Neuronal stem cell (in vitro differentiated cells): ENCODE results near the gene RBM5.
A peak's percentile ranks its signal among the peaks of the same experiment; 100 is the strongest.
"Not testable (repeated sequence)": the region's sequence is repeated elsewhere in the genome, so short reads cannot be mapped to it uniquely, and the experiment has no call there.

ENCODE experiments used
- DNase-seq: peaks from one replicate; pipeline ENCODE4 v3.0.0-alpha.2; 2013; ENCODE audit warnings: low spot score
- H2AFZ ChIP-seq: one replicate; pipeline ENCODE4 v1.6.1; 2013; ENCODE audit warnings: mild to moderate bottlenecking, low read length, inconsistent platforms
- H2AK5ac ChIP-seq: 2 replicates; pipeline ENCODE4 v1.6.1; 2013; ENCODE audit warnings: low read depth, mild to moderate bottlenecking, inconsistent platforms, low read length, moderate library complexity, mixed read lengths
- H2BK120ac ChIP-seq: 2 replicates; pipeline ENCODE4 v1.6.1; 2013; ENCODE audit warnings: low read depth, mild to moderate bottlenecking, inconsistent platforms, low read length, moderate library complexity, mixed read lengths
- H2BK12ac ChIP-seq: one replicate; pipeline ENCODE4 v1.6.1; 2013; ENCODE audit warnings: low read length, inconsistent platforms
- H2BK15ac ChIP-seq: 2 replicates; pipeline ENCODE4 v1.6.1; 2013; ENCODE audit warnings: mild to moderate bottlenecking, low read length, inconsistent platforms, mixed read lengths
- H2BK5ac ChIP-seq: one replicate; pipeline ENCODE4 v1.6.1; 2013; ENCODE audit warnings: inconsistent platforms, mild to moderate bottlenecking, low read length, moderate library complexity
- H3K14ac ChIP-seq: one replicate; pipeline ENCODE4 v1.6.1; 2013; ENCODE audit warnings: low read length, inconsistent platforms
- H3K18ac ChIP-seq: 2 replicates; pipeline ENCODE4 v1.6.1; 2013; ENCODE audit warnings: low read length, inconsistent platforms
- H3K23ac ChIP-seq: 2 replicates; pipeline ENCODE4 v1.6.1; 2013; ENCODE audit warnings: low read depth, mild to moderate bottlenecking, mixed read lengths, low read length, inconsistent platforms; ENCODE audit not compliant: poor library complexity
- H3K27ac ChIP-seq: replicated peaks from 3 replicates; pipeline ENCODE4 v1.5.1; 2013; ENCODE audit warnings: low read length, inconsistent platforms
- H3K27me3 ChIP-seq, 3 experiments: 2 replicates each; pipeline ENCODE4 v1.6.1; 2013; ENCODE audit warnings: low read length in 3 of 3, mild to moderate bottlenecking in 2 of 3, inconsistent platforms in 1 of 3, low read depth in 1 of 3, mixed read lengths in 1 of 3, moderate library complexity in 1 of 3; ENCODE audit not compliant: control insufficient read depth in 3 of 3, insufficient read depth in 3 of 3
- H3K36me3 ChIP-seq, 2 donors: replicated peaks in 1 of 2; 2 replicates each; pipeline ENCODE4 v1.6.1; 2013; ENCODE audit warnings: low read length in 2 of 2; ENCODE audit not compliant: control insufficient read depth in 2 of 2, insufficient read depth in 2 of 2
- H3K4ac ChIP-seq: 2 replicates; pipeline ENCODE4 v1.6.1; 2013; ENCODE audit warnings: inconsistent platforms, mild to moderate bottlenecking, low read length, moderate library complexity
- H3K4me1 ChIP-seq, 2 donors: 1 replicate in 1 of 2; 2 replicates in 1 of 2; pipeline ENCODE4 v1.6.1; 2013; ENCODE audit warnings: low read length in 2 of 2, low read depth in 1 of 2; ENCODE audit not compliant: control insufficient read depth in 2 of 2, insufficient read depth in 1 of 2
- H3K4me2 ChIP-seq: one replicate; pipeline ENCODE4 v1.6.1; 2013; ENCODE audit warnings: mild to moderate bottlenecking, low read length, inconsistent platforms; ENCODE audit not compliant: insufficient read depth, poor library complexity, severe bottlenecking
- H3K4me3 ChIP-seq, 2 donors: 2 replicates each; pipeline ENCODE4 v1.5.1; 2013; ENCODE audit warnings: low read length in 2 of 2, mild to moderate bottlenecking in 2 of 2, inconsistent platforms in 1 of 2, moderate library complexity in 1 of 2
- H3K79me1 ChIP-seq: one replicate; pipeline ENCODE4 v1.6.1; 2013; ENCODE audit warnings: low read depth, mild to moderate bottlenecking, inconsistent platforms, low read length, moderate library complexity
- H3K9ac ChIP-seq: one replicate; pipeline ENCODE4 v1.6.1; 2013; ENCODE audit warnings: mild to moderate bottlenecking, low read depth, low read length, inconsistent platforms; ENCODE audit not compliant: poor library complexity
- H3K9me3 ChIP-seq, 2 donors: replicated peaks in 1 of 2; 2 replicates each; pipeline versions ENCODE3 to v1.6.1; 2013; ENCODE audit warnings: low read length in 2 of 2, mild to moderate bottlenecking in 2 of 2, inconsistent platforms in 1 of 2, low read depth in 1 of 2, mixed read lengths in 1 of 2, moderate library complexity in 1 of 2; ENCODE audit not compliant: control insufficient read depth in 2 of 2, insufficient read depth in 1 of 2
- H4K8ac ChIP-seq: one replicate; pipeline ENCODE4 v1.6.1; 2013; ENCODE audit warnings: low read depth, mild to moderate bottlenecking, inconsistent platforms, low read length, moderate library complexity
- H4K91ac ChIP-seq: one replicate; pipeline ENCODE4 v1.6.1; 2013; ENCODE audit warnings: low read length, low read depth, mild to moderate bottlenecking, inconsistent platforms; ENCODE audit not compliant: poor library complexity
- WGBS, 2 donors: extraction: QIAGEN DNeasy Blood & Tissue Kit; methylation state at CpG; one replicate each; pipeline ENCODE4 v1.1.7; 2013; ENCODE audit warnings: missing lambda C conversion rate in 2 of 2, mixed read lengths in 1 of 2; ENCODE audit not compliant: insufficient read length in 2 of 2, insufficient replicate concordance in 1 of 2; ENCODE audit errors: extremely low coverage in 2 of 2; 5-methylcytosine and 5-hydroxymethylcytosine counted together

RBM5 gene

DNA sequence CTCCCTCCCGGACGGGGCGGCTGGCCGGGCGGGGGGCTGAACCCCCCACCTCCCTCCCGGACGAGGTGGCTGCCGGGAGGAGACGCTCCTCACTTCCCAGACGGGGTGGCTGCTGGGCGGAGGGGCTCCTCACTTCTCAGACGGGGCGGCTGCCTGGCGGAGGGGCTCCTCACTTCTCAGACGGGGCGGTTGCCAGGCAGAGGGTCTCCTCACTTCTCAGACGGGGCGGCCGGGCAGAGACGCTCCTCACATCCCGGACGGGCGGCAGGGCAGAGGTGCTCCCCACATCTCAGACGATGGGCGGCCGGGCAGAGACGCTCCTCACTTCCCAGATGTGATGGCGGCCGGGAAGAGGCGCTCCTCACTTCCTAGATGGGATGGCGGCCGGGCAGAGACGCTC, 3.8 kb upstream of the RBM5 start:
- not testable (repeated sequence) for H3K27me3 ChIP-seq, H2BK12ac ChIP-seq, H3K27ac ChIP-seq, H3K4me1 ChIP-seq, H3K14ac ChIP-seq, H2AFZ ChIP-seq, H3K4me3 ChIP-seq, H3K4me2 ChIP-seq, H2BK15ac ChIP-seq, H3K79me1 ChIP-seq, H3K4ac ChIP-seq, H3K18ac ChIP-seq, H2BK120ac ChIP-seq, DNase-seq, H3K23ac ChIP-seq, H4K91ac ChIP-seq, H3K36me3 ChIP-seq, H3K9me3 ChIP-seq, H4K8ac ChIP-seq, H2BK5ac ChIP-seq, H2AK5ac ChIP-seq, H3K9ac ChIP-seq
- no CpG with 5 or more reads among the region's 33 CpGs for WGBS, 2 donors

DNA sequence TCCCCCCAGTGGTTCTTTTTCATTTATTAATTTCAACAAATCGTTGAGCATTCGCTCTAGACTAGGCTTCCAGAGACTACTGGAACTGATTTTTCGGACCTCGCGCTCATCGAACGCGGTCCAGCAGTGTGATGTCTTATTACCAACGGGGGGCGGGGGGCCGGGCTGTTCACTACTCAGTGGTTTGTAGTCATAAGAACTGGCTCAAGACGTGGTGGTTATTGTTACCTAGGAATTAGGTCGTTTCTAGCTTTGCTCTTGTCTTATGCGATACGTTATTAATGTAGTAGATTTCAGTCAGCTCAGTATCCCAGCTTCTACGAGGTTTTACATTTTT, 858 bp downstream of the RBM5 start:
- H2AK5ac ChIP-seq = peak overlapping the region; percentile 95
- peaks cover 5% of the 10 kb centered on the region for H3K79me1 ChIP-seq
- H3K9me3 ChIP-seq = peaks cover 0 to 2% of the 10 kb centered on the region in 2 donors
- peak overlapping the region; percentile 76 for H2AFZ ChIP-seq
- peak overlapping the region; percentile 98 for H2BK5ac ChIP-seq
- H3K27me3 ChIP-seq = no peaks in the 10 kb centered on the region
- H4K91ac ChIP-seq = no peak overlapping the region
- H2BK120ac ChIP-seq = no peak overlapping the region
- H3K27ac ChIP-seq = no peak overlapping the region
- DNase-seq = no peak
- peak overlapping the region; percentile 43 for H3K4me2 ChIP-seq
- H3K4me3 ChIP-seq = peak overlapping the region; percentile 78 to 90
- no peak overlapping the region for H3K9ac ChIP-seq
- H3K4ac ChIP-seq = no peak overlapping the region
- WGBS, 2 donors = no CpG with 5 or more reads among the region's 16 CpGs
- no peak overlapping the region for H3K14ac ChIP-seq
- H2BK12ac ChIP-seq = no peak overlapping the region
- peaks cover 0 to 10% of the 10 kb centered on the region in 2 donors for H3K4me1 ChIP-seq
- H3K36me3 ChIP-seq = peaks cover 18 to 47% of the 10 kb centered on the region in 2 donors
- H3K18ac ChIP-seq = no peak overlapping the region
- H4K8ac ChIP-seq = no peak overlapping the region
- no peak overlapping the region for H3K23ac ChIP-seq
- H2BK15ac ChIP-seq = no peak overlapping the region

DNA sequence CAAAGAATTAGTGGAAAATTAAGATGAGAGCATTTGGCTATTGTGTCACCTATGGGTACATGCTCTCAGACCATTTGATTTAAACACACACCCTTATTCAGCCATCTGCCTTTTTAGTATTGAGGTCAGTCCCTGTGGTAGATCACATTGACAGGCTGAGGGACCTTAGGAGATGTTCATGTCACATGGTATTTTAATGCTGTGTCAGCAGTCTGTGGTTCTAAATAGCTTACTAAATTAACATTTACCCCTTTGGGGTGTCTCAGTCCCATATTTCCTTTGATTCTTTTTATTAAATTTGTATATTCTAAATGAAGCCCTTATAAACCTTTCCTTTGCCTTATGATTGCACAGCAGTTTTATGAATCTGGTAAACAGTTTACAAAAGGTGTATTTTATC, 2.3 kb downstream of the RBM5 start:
- H3K9ac ChIP-seq = no peak overlapping the region
- H2AFZ ChIP-seq = no peak overlapping the region
- peaks cover 0 to 10% of the 10 kb centered on the region in 2 donors for H3K4me1 ChIP-seq
- H4K91ac ChIP-seq = no peak overlapping the region
- H2BK120ac ChIP-seq = no peak overlapping the region
- peaks cover 5% of the 10 kb centered on the region for H3K79me1 ChIP-seq
- H3K9me3 ChIP-seq = peaks cover 0 to 2% of the 10 kb centered on the region in 2 donors
- H2BK12ac ChIP-seq = no peak overlapping the region
- no peak overlapping the region for H2BK5ac ChIP-seq
- H3K4ac ChIP-seq = no peak overlapping the region
- H3K18ac ChIP-seq = no peak overlapping the region
- no peak overlapping the region for H3K14ac ChIP-seq
- H3K23ac ChIP-seq = no peak overlapping the region
- H2BK15ac ChIP-seq = no peak overlapping the region
- H3K27me3 ChIP-seq = no peaks in the 10 kb centered on the region
- no peak overlapping the region for H3K27ac ChIP-seq
- H3K36me3 ChIP-seq = peaks cover 28 to 61% of the 10 kb centered on the region in 2 donors
- peak overlapping the region in 1 of 2 donors; percentile 78 for H3K4me3 ChIP-seq
- no peak overlapping the region for H3K4me2 ChIP-seq
- no peak overlapping the region for H2AK5ac ChIP-seq
- no peak overlapping the region for H4K8ac ChIP-seq
- DNase-seq = no peak

DNA sequence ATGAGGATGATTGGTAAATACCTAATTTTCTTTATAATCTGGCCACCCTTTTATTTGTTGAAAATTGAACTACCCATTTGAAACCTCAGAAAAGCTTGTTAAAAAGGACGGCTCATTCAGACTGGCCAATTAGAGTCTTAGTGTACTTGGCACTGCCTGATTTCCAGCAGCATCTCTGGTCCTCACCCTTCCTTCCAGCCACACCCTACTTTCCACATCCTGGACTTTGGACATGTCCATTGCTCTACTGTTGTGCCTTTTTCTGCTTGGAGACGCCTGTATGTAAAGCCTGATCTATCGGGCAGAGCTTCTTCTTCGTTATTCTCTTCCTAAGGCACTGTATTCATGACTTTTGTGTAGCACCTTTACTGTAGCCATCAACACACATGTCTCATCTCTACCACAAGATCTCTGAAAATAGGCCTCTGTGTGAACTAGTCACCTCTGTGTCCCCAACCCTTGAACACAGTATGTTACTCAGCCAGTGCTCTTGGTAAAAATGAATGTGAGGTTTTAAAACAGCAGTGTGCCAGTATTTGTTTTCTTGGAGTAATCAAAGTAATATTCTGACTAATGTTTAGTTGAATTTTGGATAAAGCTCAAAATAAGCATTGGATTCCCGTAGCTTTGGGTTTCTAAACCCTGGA, 6.8 kb downstream of the RBM5 start:
- H3K36me3 ChIP-seq = peaks cover 49 to 99% of the 10 kb centered on the region in 2 donors
- no peak for DNase-seq
- H2AK5ac ChIP-seq = no peak overlapping the region
- WGBS, 2 donors = no CpG with 5 or more reads among the region's 5 CpGs
- no peak overlapping the region for H4K8ac ChIP-seq
- H3K14ac ChIP-seq = no peak overlapping the region
- H3K18ac ChIP-seq = no peak overlapping the region
- no peak overlapping the region for H3K4ac ChIP-seq
- H3K4me2 ChIP-seq = no peak overlapping the region
- peaks cover 5% of the 10 kb centered on the region for H3K79me1 ChIP-seq
- H3K23ac ChIP-seq = no peak overlapping the region
- no peak overlapping the region for H3K9ac ChIP-seq
- no peak overlapping the region for H3K4me3 ChIP-seq
- no peak overlapping the region for H3K27ac ChIP-seq
- H2BK120ac ChIP-seq = no peak overlapping the region
- no peak overlapping the region for H2BK5ac ChIP-seq
- H2BK15ac ChIP-seq = no peak overlapping the region
- H4K91ac ChIP-seq = no peak overlapping the region
- H2AFZ ChIP-seq = no peak overlapping the region
- H3K27me3 ChIP-seq = no peaks in the 10 kb centered on the region
- H3K4me1 ChIP-seq = peaks cover 2 to 5% of the 10 kb centered on the region in 2 donors
- no peak overlapping the region for H2BK12ac ChIP-seq
- no peaks in the 10 kb centered on the region for H3K9me3 ChIP-seq
